Left lobe of liver (tissue), 2 donors: ENCODE data around the gene SERPINA9. TPM values are rescaled to one million over a fixed set of nuclear protein-coding genes. Genes with fewer than 3 reads are reported as not detected.
"Not testable (repeated sequence)": the region's sequence is repeated elsewhere in the genome, so short reads cannot be mapped to it uniquely, and the experiment has no call there.

Experiments used
- ATAC-seq: fragments of 200-7000 bp; cut with Tn5 transposase; one replicate; pipeline ENCODE4 v1.9.1; 2020; ENCODE audit warnings: mild to moderate bottlenecking, moderate library complexity
- DNase-seq: peaks from one replicate; pipeline ENCODE4 v3.0.0-alpha.2; 2020; ENCODE audit warnings: low spot score
- total RNA-seq: library from RNA; stranded (reverse); gene quantifications from one replicate; pipeline ENCODE4 v1.2.1, GENCODE V29; 2021
- donor health status: DM: no; HTN: no; CAD: no; lungs with moderate emphysema.
- donor health status: DM: no; HTN: yes; CAD: no.

Gene SERPINA9
- not detected for total RNA-seq

GRCh38 chr14:94476023-94476422, at the start of gene SERPINA9:
TSS of gene SERPINA9 (minus strand) at chr14:94476197. CDS start at chr14:94469840, 6,357 bp downstream.
- ATAC-seq (no peak), DNase-seq (no peak)

DNA sequence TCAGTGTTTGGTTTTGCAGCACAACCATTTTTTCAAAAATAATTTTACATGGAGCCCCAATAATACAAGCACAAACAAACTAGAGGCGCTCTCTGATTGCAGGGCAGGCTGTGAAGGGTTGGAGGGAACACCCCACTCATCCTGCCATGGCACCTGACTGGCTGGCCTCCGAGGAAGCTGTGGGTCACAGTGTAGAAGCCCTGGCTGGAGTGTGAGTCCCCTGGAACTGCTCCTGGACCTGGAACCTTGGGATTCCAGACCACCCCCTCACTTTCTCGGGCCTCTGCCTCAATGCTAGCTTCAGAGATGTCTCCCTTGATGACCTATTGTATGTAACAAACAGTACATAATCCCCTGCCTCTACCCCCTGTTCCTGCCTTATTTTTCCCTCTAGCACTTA, 48.1 kb upstream of the SERPINA9 start:
- no peak for ATAC-seq
- DNase-seq, result no peak

DNA sequence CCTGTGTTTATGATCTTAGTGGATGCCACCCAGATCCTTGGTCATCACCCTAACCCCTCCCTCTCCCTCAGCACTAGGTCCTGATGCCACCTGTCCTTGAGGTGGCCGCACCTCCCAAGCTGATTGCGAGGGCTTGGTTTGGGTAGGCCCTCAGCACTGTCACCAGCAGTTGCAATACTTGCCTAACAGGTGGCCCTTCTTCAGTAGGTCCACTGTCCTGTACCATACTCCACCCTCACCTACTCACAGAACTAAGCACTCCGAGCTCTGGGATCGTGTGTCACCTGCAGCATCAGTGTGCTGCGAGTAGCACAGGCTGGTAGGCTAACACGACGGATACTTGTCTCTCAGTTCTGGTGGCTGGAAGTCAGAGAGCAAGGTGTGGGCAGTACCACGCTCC, 47.3 kb upstream of the SERPINA9 start:
- peak; percentile 35 for DNase-seq
- ATAC-seq, result no peak

DNA sequence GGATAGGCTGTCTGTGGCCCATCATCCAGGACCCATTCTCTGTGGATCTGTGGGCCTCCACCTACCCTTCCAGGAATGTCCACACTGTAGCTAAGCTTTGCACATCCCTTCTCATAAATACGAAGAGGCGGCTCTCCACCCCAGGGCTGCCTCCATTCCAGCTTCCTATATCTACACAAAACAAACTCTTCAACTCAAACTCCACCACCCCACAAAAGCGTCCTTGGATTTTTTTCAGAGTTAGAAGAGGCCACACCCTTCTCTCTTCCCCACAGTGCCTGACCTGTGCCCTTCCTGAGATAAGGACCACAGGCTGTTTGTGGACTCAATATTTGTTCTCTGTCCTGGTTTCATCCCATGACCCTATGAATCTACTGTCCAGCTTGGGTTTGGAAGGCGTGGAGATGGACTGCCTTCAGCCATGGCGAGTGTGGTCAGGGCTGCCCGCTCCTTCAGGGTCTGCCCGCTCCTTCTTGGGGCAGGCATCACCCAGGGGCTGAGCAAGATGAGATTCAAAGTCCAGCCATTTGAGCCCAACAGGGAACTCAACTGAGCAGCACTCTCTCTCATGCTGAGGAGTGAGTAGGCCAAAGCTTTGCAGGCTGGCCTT, 46.2 kb upstream of the SERPINA9 start:
- peak; percentile 95 for ATAC-seq
- peak; percentile 59 for DNase-seq

DNA sequence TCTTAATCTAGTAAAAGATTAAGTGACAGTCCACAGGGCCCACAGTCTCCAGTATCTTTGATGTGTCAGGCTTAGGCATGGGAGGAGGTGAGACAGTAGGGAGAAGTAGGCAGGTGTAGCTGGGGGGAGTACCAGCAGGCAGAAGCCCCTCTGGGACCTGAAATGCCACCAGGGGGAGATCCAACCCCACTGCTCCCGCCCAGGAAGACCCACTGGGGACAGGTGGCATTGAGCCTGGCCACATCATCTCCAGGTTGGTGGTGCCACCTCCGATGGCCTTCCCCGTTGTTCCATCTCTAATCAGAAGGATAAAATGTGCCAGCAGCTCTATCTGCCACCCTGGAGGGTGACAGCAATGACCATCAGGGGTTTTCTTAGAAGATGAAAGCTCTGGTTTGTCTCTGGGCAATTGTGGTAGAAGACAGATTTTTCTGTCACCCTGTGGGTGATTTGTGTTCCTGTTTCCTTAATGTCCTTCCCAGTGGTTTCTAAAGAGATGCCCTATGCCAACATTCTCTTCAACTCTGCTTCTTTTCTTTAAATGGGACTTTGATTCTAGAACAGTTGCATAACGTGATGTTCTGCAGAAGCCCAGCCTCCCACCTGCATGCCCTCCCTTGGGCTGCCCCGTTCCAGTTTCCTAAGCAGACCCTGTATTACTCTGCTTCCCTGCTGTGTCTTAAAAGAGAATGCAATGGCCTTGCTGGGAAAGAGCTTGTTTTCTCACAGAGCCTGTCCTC, 45.5 kb upstream of the SERPINA9 start:
- DNase-seq, result peak; percentile 39
- peak; percentile 72 for ATAC-seq

DNA sequence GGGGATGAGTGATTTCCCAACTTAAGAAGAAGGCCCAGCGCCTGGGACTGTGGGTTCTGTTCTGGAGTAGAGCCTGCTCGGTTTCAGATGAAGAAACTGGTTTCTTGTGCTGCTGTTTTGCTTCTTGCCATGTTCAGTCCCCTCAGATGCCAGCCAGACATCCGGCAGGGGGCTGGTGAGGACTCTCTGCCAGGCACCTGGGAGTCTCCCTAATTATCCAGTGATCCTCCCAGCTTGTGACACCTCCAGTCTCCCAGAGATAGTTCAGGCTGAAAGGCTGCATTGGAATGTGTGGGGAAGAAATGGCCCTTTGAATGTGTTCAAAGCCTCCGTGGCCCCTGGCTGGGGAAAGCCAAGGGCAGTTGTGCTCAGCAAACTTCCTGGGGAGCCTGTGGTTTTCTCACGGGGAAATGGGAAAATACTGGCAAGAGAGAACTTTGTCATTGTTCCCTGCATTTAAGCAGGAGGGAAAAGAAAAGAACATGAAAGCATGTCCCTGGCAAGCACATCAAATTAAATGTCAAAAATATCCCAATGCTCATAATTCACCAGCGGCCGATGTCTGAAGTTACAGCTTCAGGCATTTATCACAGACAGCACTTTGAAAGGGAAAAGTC, 41.8 kb upstream of the SERPINA9 start:
- no peak for ATAC-seq

DNA sequence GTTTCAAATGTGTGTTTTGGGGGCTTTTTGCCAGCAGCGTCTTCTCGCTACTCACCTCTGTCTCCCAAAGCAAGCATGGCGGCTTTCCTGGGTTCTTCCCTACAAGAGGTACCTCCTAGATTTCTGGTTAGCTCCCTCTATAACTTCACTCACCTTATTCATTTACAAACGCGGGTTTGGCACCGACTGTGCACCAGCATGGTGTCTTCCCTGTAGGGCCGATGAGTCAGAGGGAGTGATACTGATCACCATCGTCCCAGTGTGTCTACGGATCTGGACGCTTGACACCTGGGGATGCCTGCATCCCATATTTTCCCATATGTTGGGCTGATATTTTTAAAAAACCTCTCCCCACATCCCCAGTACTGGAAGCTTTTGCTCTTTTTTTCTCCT, 41.2 kb upstream of the SERPINA9 start:
- ATAC-seq (no peak), DNase-seq (no peak)

More for the DNA sequence above, 41.8 kb upstream of the SERPINA9 start:
- no peak for DNase-seq

DNA sequence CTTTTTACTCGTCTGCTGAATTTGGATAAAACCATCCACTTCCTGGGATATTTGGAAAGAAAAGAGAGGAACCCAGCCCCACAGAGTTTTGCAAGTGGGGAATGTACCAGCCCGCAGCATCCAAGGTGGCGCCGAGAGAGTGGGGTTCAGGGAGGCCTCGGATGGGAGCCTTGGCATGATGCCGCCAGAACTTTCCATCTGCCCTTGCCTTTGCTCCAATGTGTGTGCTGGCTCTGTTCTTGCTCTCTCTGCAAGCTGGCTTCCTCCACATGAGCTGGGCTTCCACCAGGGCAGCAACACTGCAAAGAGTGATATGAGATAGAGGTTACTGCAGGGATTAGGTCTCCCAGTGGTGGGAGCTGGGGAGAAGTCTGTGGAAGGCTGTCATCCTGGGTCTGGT, 39.9 kb upstream of the SERPINA9 start:
- no peak for ATAC-seq

GRCh38 chr14:94515426-94515825, 39.4 kb upstream of the SERPINA9 start:
- DNase-seq (no peak), ATAC-seq (no peak)

More for the DNA sequence above, 39.9 kb upstream of the SERPINA9 start:
- no peak for DNase-seq

- ATAC-seq (no peak), DNase-seq (no peak)
Measured at GRCh38 chr14:94514351-94514750, 38.4 kb upstream of the SERPINA9 start.

- ATAC-seq, result not testable (repeated sequence)
Measured at GRCh38 chr14:94510481-94510880, 34.5 kb upstream of the SERPINA9 start.

DNA sequence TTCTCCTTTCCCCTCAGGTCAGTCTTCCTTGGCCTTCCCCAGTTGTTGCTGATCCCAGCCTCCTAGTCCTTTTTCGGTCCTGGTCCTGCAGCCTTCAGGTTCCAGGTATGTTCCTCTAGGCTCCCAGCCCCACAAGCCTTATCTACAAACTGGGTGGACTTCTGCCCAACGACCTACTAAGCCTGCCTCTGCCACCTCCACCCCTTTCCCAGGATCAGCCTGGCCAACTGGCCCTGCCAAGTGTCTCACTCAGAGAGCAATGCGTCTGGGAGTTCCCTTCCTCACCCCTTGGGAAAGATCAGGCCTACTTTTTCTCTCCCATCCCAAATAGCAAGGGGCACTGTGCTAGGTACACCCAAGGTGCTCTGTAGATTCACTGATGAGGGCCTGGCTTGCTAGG, 33.4 kb upstream of the SERPINA9 start, which contains the start of gene SERPINA12:
TSS of gene SERPINA12 (minus strand) at position 114 of the 400 bp plus-strand sequence. CDS start 11,072 bp downstream, outside the sequence.
- DNase-seq (no peak), ATAC-seq (peak; percentile 85)

More at GRCh38 chr14:94510481-94510880, 34.5 kb upstream of the SERPINA9 start:
- DNase-seq, result not testable (repeated sequence)

- no peak for DNase-seq
- ATAC-seq, result no peak
Measured at GRCh38 chr14:94505641-94506040, 29.6 kb upstream of the SERPINA9 start.

DNA sequence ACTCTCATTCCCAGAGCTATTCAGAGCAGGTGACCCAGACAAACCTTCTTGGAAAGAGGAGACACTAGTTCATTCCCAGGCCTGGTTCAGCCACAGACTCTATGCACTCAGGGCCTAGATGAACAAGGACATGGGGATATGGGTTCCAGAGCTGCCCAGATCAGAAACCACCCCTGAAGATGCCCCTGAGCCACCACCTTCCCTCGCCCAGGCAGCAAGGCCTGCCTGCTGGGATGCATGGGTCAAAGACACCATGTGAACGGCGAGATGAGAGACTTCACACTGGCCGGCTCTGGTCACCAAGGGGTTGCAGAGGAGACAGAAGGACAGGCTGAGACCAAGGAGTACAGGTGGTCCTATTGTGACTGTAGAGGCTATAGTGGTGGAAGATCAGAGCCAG, 29.2 kb upstream of the SERPINA9 start:
- DNase-seq, result no peak
- no peak for ATAC-seq

- ATAC-seq (peak; percentile 60), DNase-seq (peak; percentile 58)
Measured at GRCh38 chr14:94501588-94502516, 25.9 kb upstream of the SERPINA9 start.

DNA sequence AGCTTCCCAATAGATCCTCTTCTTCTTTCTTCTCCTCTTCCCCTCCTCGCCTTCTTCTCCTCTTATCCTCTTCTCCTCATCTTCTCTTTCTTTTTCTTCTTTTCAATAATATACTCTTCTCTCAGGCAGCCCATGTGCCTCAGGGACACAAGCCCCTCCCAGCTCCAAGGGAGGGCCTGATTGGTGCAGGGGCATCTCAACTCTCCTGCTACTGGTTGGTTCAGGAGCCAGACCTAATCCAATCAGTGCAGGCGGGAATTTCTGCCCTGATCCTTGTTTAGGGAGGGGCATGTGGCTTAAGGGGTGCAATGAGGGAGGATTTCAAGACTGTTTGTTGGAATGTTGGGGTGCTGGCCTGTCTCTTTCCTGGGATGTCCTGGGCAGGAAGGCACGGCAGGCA, 24.3 kb upstream of the SERPINA9 start:
- no peak for ATAC-seq
- DNase-seq, result no peak

GRCh38 chr14:94499673-94500072, 23.7 kb upstream of the SERPINA9 start:
- ATAC-seq, result peak; percentile 89
- DNase-seq, result peak; percentile 82

DNA sequence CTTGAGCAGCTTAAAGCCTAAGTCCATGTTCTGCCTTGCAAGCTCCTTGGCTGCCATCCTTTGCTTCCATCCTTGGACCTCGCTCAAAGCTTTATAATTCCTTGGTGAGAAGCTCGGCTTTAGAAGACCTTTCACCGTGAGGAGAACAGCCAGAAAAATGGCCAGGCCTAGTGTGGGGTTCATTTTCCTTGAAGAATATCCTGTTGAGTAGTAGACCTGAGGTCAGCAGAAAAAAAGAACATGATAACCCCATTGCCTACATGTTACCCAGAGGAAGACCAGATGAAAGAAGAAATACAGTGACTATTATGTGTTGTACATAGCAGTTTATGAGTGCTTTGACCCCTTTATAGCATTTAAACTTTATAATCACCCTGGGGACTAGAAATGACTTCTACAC, 22.2 kb upstream of the SERPINA9 start:
- no peak for ATAC-seq
- no peak for DNase-seq

- ATAC-seq, result no peak
- no peak for DNase-seq
Measured at GRCh38 chr14:94494085-94494484, 18.1 kb upstream of the SERPINA9 start.

- no peak for DNase-seq
- ATAC-seq, result no peak
Measured at GRCh38 chr14:94491511-94491910, 15.5 kb upstream of the SERPINA9 start.

DNA sequence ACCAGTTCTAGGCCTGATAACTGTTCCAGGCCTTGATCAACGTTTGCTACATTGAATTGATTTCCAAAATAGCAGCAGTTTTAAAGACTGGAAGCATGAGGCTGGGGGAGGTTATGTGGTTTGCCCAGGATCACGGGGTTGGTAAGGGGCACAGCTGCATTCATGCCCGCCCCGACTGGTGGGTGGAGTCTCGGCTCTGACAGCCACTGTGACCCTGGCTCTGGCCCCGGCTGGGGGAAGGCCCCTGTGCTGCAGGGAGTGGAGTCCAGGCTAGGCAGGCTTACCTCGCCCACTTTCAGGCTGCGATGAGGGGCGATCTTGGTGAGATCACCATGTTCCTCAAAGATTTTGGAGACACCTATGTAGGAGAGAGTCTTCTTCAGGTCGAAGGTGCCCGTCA, 13.3 kb upstream of the SERPINA9 start:
- no peak for ATAC-seq
- DNase-seq, result no peak
